Esophagus squamous epithelium (tissue), 5 donors: Measurements from ENCODE around the gene PNLIPRP3. TPM values are rescaled to one million over a fixed set of nuclear protein-coding genes. Genes with fewer than 3 reads are reported as not detected.

Source experiments
- DNase-seq: peaks from one replicate; lab custom pipeline; 2025; lab: John Stamatoyannopoulos, UW
- H3K27ac ChIP-seq, 4 donors: fragments of 200-600 bp; sonication (generic); one replicate each; pipeline ENCODE4 v1.5.1; 2016 to 2019; ENCODE audit warnings: mild to moderate bottlenecking in 1 of 4
- H3K27me3 ChIP-seq, 4 donors: fragments of 200-600 bp; sonication (generic); 1 replicate in 3 of 4; 2 replicates in 1 of 4; pipeline versions ENCODE4 v1.5.1 to v1.6.0; 2017 to 2021; ENCODE audit warnings: antibody characterized with exemption in 1 of 4
- H3K36me3 ChIP-seq, 3 donors: fragments of 200-600 bp; sonication (generic); one replicate each; pipeline ENCODE4 v1.5.1; 2016 to 2019
- H3K4me1 ChIP-seq, 3 donors: fragments of 200-600 bp; sonication (generic); one replicate each; pipeline ENCODE4 v1.5.1; 2017 to 2019
- H3K4me3 ChIP-seq, 4 donors: fragments of 200-600 bp; sonication (generic); 1 replicate in 3 of 4; 2 replicates in 1 of 4; pipeline ENCODE4 v1.5.1; 2016 to 2019; ENCODE audit warnings: mild to moderate bottlenecking in 2 of 4, moderate library complexity in 1 of 4
- H3K9me3 ChIP-seq, 3 donors: fragments of 200-600 bp; sonication (generic); one replicate each; pipeline ENCODE4 v1.5.1; 2016 to 2019
- POLR2A ChIP-seq, 4 donors: fragments of 450-650 bp; IDR thresholded peaks; one replicate each; pipeline ENCODE4 v1.6.1; 2017; ENCODE audit warnings: antibody characterized with exemption in 4 of 4, mild to moderate bottlenecking in 4 of 4, moderate library complexity in 3 of 4
- WGBS, 2 donors: methylation state at CpG; one replicate each; pipeline ENCODE4 v1.1.5; 2018; 5-methylcytosine and 5-hydroxymethylcytosine counted together
- intact Hi-C: fragments of 100-400 bp; cut with DNase I; formaldehyde crosslinking; loops from one replicate; pipeline ENCODE4 v1.15.0; 2022
- total RNA-seq, 4 donors: library from RNA; depleted of rRNA; stranded (reverse); fragments of >200 nt; gene quantifications; one replicate each; pipeline ENCODE4 v1.1.0, GENCODE V29; 2016
- TF ChIP-seq, protein P1 (sequence below), 6 experiments: fragments of 450-650 bp in 4 of 6; fragments of 200-600 bp in 2 of 6; sonication (generic) in 2 of 6; IDR thresholded peaks; one replicate each; pipeline ENCODE4 v1.5.1; 2016 to 2019; ENCODE audit warnings: antibody characterized with exemption in 6 of 6, mild to moderate bottlenecking in 4 of 6, moderate library complexity in 4 of 6
- donor health status: DM: yes; HTN: yes; CAD: no.

The PNLIPRP3 gene
- total RNA-seq, 4 donors from 2014 or later, result 0.38 to 2.4 (median 1.7) TPM

DNA sequence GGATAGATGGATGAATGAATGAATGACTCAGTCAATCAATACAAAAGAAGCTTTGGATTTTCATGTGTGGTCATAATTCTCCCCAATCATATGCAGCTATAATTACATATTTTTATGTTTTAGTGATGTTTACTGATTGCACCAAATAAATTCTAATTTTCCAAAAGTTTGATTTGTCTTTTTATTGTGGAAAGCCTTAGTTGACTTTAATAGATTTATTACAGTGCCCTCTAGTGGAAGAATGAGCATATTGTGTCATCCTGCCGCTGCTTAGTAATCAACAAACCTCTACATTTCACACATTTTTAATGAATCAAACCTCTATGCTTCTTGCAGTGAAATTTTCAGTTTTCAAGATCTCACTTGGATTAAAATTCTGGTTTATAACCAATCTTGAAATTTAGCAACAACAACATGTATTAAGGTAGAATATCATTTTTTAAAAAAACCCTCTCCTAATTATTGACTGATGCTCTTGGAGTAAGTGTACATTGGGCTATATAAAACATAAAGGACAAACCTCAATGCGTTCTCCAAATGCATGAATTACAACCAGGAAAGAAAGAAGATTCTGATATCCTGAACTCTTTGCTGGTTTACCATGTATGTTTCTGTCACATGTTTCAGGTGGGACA lies 62.5 kb downstream of the PNLIPRP3 start:
- Histone ChIP-seq H3K4me3 (no peak overlapping the region), H3K27ac (no peak overlapping the region), H3K4me1 (no peaks in the 10 kb centered on the region), H3K27me3 (no peaks in the 10 kb centered on the region), H3K9me3 (no peaks in the 10 kb centered on the region), H3K36me3 (no peaks in the 10 kb centered on the region)
- intact Hi-C loops, result no loop called here
- no peak for TF ChIP-seq POLR2A (IDR thresholded peaks at IDR 0.05)
- TF ChIP-seq, protein P1, sequence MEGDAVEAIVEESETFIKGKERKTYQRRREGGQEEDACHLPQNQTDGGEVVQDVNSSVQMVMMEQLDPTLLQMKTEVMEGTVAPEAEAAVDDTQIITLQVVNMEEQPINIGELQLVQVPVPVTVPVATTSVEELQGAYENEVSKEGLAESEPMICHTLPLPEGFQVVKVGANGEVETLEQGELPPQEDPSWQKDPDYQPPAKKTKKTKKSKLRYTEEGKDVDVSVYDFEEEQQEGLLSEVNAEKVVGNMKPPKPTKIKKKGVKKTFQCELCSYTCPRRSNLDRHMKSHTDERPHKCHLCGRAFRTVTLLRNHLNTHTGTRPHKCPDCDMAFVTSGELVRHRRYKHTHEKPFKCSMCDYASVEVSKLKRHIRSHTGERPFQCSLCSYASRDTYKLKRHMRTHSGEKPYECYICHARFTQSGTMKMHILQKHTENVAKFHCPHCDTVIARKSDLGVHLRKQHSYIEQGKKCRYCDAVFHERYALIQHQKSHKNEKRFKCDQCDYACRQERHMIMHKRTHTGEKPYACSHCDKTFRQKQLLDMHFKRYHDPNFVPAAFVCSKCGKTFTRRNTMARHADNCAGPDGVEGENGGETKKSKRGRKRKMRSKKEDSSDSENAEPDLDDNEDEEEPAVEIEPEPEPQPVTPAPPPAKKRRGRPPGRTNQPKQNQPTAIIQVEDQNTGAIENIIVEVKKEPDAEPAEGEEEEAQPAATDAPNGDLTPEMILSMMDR (IDR thresholded peaks at IDR 0.05), result peak in 5 of 6 experiments; percentile 22 to 58 (median 41)
- DNase-seq, result no peak
- 13 to 18% methylated on average over 2 of the region's 2 CpGs for WGBS, 2 donors

DNA sequence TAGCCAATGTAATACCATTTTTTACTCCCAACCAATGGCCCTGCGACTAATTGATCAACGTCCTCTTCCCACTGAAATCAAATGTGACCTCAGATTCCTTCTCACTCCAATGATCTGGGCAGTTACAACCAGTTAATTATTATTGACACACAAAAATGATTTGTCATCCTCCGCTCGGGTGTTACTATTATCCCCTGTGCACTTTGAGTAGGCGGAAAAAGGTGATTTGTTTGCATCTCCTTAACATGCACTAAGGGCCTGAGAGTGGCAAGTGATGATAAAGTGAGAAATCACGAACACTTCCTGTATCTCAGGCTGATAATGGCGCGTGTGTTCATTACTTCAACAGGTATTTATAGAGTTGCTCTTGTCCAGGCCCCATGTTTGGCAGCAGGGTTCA lies 77.1 kb downstream of the PNLIPRP3 start:
- H3K4me3 ChIP-seq, result no peak overlapping the region
- DNase-seq, result no peak
- H3K27me3 ChIP-seq, result no peaks in the 10 kb centered on the region
- no peak overlapping the region for H3K27ac ChIP-seq
- intact Hi-C loops, result no loop called here
- no peaks in the 10 kb centered on the region for H3K36me3 ChIP-seq
- TF ChIP-seq POLR2A (IDR thresholded peaks at IDR 0.05), result no peak
- TF ChIP-seq, protein P1 (IDR thresholded peaks at IDR 0.05), result no peak
- H3K4me1 ChIP-seq, result no peaks in the 10 kb centered on the region
- H3K9me3 ChIP-seq, result no peaks in the 10 kb centered on the region
- 63 to 66% methylated on average over 7 to 8 of the region's 8 CpGs for WGBS, 2 donors

DNA sequence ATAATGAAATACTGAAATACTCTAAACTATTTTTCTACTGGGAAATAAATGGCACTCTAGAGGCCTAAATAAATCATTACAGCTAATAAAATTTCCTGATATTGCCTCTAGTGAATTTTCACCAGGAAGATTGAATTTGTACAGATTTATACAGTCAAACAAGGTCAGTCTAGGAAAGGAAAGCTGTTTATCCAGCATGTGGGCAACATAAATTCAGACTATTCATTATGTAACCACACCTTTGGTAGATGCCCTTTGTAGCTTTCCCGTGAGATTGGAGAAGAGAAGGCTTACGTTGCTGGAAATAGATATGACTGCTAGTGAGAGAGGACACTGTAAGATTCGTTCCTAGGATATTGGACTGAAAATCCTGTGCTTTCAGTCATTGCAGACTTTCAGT lies 82.9 kb downstream of the PNLIPRP3 start:
- no peak for TF ChIP-seq POLR2A (IDR thresholded peaks at IDR 0.05)
- TF ChIP-seq, protein P1 (IDR thresholded peaks at IDR 0.05), result no peak
- DNase-seq, result no peak
- no peaks in the 10 kb centered on the region for H3K36me3 ChIP-seq
- H3K27me3 ChIP-seq, result no peaks in the 10 kb centered on the region
- no peaks in the 10 kb centered on the region for H3K4me1 ChIP-seq
- WGBS, 2 donors, result 63 to 67% methylated on average over 3 of the region's 3 CpGs
- no peak overlapping the region for H3K4me3 ChIP-seq
- no peaks in the 10 kb centered on the region for H3K9me3 ChIP-seq
- intact Hi-C loops, result no loop called here
- H3K27ac ChIP-seq, result no peak overlapping the region

DNA sequence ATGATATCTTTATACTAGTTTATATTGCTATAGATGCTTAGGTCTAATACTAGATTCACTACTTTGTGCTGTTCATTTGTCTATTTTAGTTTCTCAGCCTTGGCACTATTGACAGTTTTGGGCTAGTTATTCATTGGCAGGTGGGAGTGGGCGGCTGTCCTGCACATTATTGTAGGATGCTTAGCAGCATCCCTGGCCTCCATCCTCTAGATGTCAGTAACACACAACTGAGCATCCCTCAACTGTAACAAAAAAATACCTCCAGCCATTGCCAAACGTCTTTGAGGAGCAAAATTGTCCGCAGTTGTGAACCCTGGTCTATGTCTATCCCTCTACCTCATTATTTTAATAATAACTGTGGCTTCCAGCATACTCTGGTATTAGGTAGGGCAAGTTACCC lies 83.7 kb downstream of the PNLIPRP3 start:
- H3K4me1 ChIP-seq, result no peaks in the 10 kb centered on the region
- no peaks in the 10 kb centered on the region for H3K9me3 ChIP-seq
- H3K27ac ChIP-seq, result no peak overlapping the region
- DNase-seq, result no peak
- 56% methylated on average over 3 of the region's 3 CpGs for WGBS, 2 donors
- no peak overlapping the region for H3K4me3 ChIP-seq
- H3K36me3 ChIP-seq, result no peaks in the 10 kb centered on the region
- intact Hi-C loops, result no loop called here
- TF ChIP-seq, protein P1 (IDR thresholded peaks at IDR 0.05), result no peak
- no peak for TF ChIP-seq POLR2A (IDR thresholded peaks at IDR 0.05)
- H3K27me3 ChIP-seq, result no peaks in the 10 kb centered on the region

DNA sequence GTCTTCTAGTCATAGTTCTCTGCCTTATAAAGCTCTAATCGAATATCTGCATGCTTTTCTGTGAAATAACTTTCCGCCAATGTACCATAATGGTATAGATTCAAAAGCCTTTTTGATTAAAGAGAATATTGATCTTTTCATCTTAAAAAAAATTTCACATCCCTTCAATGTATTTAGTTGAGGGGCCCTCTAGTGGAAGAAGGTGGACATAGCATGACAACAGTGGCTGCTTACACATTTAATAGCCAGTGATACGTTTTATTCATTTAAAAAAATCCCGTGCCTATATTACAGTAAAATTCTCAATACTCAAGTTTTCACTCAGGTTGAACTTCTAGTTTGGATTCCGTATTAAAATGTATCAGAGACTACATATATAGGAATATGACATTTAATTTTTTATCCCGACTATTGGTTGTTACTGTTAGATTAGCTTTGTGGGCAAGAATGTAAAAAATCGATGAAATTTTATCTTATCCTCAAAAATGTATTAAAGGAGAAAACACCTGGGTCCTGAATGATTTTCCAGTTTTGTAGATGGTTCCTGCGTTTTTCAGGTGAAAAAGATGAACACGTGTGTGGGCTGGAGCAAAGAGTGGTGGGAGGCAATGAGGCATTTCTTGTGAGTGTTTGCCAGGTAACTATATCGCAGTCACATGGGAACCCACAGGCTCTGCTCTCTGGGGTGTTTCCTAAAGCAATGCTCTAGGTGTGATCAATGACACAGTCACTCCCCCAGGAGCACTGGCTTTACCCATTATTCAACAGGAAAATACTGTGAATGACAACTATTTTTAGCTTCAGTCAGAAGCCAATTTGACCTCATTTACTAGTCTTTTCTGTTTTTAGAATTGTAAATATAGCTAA lies 94.0 kb downstream of the PNLIPRP3 start:
- Histone ChIP-seq H3K27ac (no peak overlapping the region), H3K9me3 (no peaks in the 10 kb centered on the region), H3K36me3 (no peaks in the 10 kb centered on the region), H3K4me3 (no peak overlapping the region), H3K27me3 (peaks cover 0 to 5% (median 0%) of the 10 kb centered on the region in 4 donors), H3K4me1 (no peaks in the 10 kb centered on the region)
- no peak for DNase-seq
- TF ChIP-seq, protein P1 (IDR thresholded peaks at IDR 0.05), result peak in 5 of 6 experiments; percentile 45 to 77 (median 54)
- no peak for TF ChIP-seq POLR2A (IDR thresholded peaks at IDR 0.05)
- intact Hi-C loops, result no loop called here
- WGBS, 2 donors, result 31 to 33% methylated on average over 10 of the region's 10 CpGs
